GM21360 (cell line): ENCODE results near the gene KLF6.

Experiments used
- ATAC-seq: cut with Tn5 transposase; IDR thresholded peaks from one replicate; pipeline ENCODE4 v1.9.1; 2021; ENCODE audit warnings: mild to moderate bottlenecking, moderate library complexity; ENCODE audit not compliant: unreplicated experiment

Gene KLF6

DNA sequence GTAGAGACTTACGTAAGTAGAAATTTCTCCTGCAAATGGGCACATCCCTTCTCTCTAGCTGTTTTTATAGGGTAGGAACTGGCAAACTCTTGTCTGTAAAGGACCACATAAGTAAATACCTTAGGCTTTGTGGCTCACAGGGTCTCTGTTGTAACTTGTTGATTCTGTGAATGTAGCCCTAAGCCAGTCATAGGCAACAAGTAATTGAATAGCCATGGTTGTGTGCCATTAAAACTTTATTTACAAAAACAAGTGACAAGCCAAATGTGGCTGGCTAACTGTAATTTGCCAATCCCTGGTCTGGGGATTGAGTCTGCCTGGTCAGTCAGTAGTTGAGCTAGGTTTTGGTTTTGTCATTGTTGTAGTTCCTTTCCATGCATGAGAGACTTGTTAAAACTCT, 5.3 kb upstream of the KLF6 start:
- no peak for ATAC-seq

GRCh38 chr10:3789621-3790020, 4.6 kb upstream of the KLF6 start:
- ATAC-seq: no peak

- no peak for ATAC-seq
Measured at GRCh38 chr10:3787816-3788215, 2.8 kb upstream of the KLF6 start.

DNA sequence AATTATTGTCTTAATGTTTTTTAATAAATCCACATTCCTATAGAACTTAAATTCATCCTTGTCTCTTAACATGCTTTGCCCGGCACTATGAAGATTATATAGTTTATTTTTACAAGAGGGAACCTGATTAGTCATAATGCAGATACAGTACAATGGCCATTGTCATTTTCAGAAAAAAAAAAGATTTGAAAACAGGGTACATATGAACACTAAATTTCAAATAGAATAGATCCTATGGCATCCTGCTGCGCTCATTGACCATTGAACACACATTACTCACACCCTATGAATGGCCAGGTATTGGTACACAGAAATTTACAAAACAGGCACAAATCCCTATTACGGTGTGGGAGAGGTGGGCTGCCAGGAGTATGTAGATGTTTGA, 2.0 kb upstream of the KLF6 start:
- no peak for ATAC-seq

DNA sequence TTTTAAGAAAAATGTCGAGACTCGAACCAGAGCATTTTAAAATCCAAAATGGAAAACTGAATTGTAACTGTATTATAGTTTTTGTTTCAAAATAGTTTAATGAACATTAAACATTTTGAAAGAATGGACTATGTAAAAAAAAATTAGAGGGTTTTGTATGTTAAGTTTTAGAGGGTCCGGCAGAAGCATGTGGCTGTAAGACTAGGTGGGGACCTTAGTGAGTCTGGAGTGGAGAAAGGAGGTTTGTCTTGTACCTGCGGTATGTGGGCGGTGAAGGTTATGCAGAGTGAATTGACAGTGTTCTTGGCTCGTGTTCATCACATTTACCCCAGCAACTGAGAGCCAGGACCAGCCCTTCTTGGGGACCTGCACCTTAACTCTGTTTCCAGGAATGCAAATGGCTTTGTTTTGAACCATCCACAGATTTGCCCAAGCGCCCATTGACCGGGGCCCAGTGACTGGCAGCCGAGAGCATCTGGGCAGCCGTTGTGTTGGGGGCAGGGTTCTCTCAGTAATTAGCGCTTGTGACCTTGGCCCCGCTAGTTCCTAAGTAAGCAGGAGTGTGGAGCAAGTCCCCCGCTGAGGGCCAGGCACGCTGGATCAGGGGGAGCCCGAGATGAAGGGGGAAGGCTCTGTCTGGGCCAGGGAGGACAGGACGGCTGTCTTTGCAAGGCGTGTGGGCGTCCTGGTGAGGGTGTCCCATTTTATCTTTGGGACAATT, 1.4 kb upstream of the KLF6 start:
- no peak for ATAC-seq

- ATAC-seq: no peak
Measured at GRCh38 chr10:3785851-3786271, 852 bp upstream of the KLF6 start.

- peak; percentile 77 for ATAC-seq
Measured at GRCh38 chr10:3785251-3785850, 342 bp upstream of the KLF6 start.

GRCh38 chr10:3783682-3784432, 1.2 kb downstream of the KLF6 start:
- no peak for ATAC-seq

DNA sequence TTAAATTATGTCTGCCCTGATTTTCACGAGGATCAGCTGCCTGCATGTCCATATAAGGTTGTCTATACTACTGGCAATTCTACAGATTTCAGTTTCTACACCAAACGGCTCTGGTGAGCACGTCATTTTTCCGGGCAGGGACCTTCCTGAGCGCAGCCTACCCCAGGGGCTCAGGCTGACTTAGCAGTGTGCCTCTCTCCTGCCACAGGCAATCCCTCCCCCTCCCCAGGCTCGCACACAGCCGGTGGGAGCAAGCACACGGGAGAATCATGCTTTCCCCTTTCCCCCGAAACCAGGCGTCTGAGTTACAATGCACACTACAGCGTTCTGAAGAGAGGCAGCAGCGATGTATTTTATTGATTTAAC, 1.7 kb downstream of the KLF6 start:
- peak; percentile 28 for ATAC-seq

- ATAC-seq: no peak
Measured at GRCh38 chr10:3782451-3783315, 2.3 kb downstream of the KLF6 start.

DNA sequence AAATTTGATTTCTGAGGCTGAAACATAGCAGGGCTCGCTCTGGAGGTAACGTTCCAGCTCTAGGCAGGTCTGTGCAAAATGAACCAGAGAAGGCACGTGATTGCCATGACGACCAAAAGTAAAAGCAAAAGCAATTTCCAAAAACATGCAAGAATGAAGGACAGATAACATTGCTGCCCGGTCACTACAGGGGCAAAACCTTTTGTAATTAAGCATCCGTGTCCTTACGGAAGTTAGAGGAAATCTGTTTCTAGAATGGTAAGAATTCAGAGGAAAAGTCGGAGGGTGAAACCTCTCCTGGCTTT, 2.9 kb downstream of the KLF6 start:
- no peak for ATAC-seq

DNA sequence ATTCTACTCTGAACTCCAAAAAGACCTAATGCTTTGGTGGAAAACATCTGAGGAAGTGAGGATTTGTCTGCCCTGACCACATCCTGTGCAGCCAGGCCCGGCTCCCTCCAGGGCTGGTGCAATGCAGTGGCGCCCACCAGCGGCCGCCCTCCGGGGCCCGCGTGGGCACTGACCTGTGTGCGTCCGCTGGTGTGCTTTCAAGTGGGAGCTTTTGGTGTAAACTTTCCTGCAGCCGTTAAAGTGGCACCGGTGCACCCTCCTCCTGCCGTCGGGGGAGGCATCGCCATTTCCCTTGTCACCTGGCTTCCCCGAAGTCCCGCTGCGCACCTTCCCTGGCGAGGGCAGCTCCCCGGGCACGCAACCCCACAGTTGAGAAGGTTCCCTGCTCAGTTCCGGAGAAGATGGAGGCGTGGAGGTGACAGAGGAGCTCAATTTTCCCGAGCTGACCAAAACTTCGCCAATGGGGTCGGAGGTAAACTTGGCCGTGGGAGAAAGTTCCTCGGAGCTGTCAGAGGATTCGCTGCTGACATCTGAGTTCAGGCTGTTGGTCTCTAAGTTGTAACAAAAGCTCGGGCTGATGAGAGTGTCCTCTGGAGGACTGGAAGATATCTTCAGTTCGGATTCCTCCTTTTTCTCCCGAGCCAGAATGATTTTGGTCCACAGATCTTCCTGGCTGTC, 3.4 kb downstream of the KLF6 start:
- no peak for ATAC-seq

GRCh38 chr10:3780771-3781467, 4.1 kb downstream of the KLF6 start:
- no peak for ATAC-seq

- no peak for ATAC-seq
Measured at GRCh38 chr10:3780021-3780770, 4.8 kb downstream of the KLF6 start.

DNA sequence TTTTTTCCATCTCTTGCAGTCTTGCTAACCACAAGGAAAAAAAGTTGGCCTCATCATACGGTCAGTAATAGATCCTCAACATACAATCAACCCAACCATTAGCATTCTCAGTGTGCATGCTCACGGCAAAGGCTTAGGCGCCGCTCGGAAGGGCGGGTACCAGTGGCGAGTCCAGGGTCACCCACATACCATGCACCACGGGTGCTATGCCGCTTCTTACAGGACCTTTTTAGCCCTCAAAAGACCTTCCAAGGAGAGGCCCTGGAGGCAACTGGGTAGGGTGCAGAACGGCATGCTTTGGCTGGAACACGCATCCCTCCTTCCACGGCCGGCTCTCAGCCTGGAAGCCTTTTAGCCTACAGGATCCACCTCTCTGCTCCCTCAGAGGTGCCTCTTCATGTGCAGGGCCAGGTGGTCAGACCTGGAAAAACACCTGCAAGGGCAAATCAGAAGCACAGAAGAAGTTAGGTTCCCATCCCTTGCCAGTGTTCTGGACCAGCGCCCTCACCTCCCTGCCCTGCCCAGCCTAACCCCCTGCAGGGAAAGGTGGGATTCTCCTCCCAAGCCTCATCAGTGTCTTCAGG, 5.8 kb downstream of the KLF6 start:
- ATAC-seq: no peak

- no peak for ATAC-seq
Measured at GRCh38 chr10:3778692-3779157, 6.3 kb downstream of the KLF6 start.

GRCh38 chr10:3777981-3778691, 6.9 kb downstream of the KLF6 start:
- no peak for ATAC-seq

DNA sequence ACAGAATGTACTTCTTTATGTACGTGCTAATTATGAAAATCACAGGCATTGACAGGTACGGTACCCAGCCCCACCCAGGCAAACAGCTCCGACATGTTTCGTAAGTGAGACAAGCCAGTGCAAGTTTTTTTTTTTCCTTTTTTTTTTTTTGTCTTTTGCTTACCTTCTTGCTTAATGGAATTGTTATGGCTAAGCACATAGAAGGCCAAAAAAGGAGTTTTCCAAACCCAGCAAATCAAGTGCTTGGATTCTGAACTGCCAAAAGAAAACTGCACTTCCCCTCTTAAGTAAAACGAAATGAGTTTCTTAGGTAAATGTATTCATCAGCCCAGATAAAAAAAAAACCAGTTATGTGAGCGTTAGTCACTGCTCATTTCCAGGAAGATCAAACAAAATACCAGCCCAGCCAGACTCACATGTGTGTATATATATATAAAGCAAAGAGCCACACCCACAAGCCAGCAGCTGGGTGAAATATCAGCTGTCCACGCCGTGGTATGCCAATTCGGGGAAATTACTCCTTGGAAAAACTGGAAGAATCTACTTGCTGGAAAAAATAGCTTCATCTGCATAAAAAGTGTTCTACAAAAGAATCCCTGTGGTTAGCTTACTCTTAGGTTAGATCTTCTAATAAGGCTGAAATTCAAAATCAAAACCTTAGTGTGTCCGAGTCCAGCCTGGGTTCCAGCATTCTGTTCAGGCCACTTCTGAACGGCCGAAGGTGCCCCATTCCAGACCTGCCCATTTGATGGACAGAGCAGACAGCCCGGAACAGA, 8.0 kb downstream of the KLF6 start:
- ATAC-seq: no peak
